Glomerular visceral epithelial cell (primary cell): Measurements from ENCODE around the gene TFEB.

ENCODE experiments used
- DNase-seq: peaks from one replicate; pipeline ENCODE4 v3.0.0-alpha.2; 2016; ENCODE audit errors: extremely low spot score

TFEB gene

GRCh38 chr6:41653691-41654090, 81.7 kb downstream of the TFEB start:
- no peak for DNase-seq

GRCh38 chr6:41652866-41653652, 82.3 kb downstream of the TFEB start:
- no peak for DNase-seq

GRCh38 chr6:41651962-41652657, 83.3 kb downstream of the TFEB start:
- DNase-seq = no peak

- no peak for DNase-seq
These were observed 84.0 kb downstream of the TFEB start for GRCh38 chr6:41651246-41651961.

GRCh38 chr6:41650120-41650519, 85.3 kb downstream of the TFEB start:
- DNase-seq = no peak

GRCh38 chr6:41649596-41649995, 85.8 kb downstream of the TFEB start:
- no peak for DNase-seq

- no peak for DNase-seq
These were observed 86.5 kb downstream of the TFEB start for GRCh38 chr6:41648921-41649320.

GRCh38 chr6:41648070-41648585, 87.3 kb downstream of the TFEB start:
- no peak for DNase-seq

GRCh38 chr6:41647061-41647511, 88.3 kb downstream of the TFEB start:
- no peak for DNase-seq

- DNase-seq = no peak
These were observed 89.2 kb downstream of the TFEB start for GRCh38 chr6:41646026-41646795.

GRCh38 chr6:41645007-41645618, 90.3 kb downstream of the TFEB start:
- no peak for DNase-seq

- DNase-seq = no peak
These were observed 91.0 kb downstream of the TFEB start for GRCh38 chr6:41644297-41644879.

- no peak for DNase-seq
These were observed 91.5 kb downstream of the TFEB start for GRCh38 chr6:41643899-41644269.

- DNase-seq = no peak
These were observed 92.2 kb downstream of the TFEB start for GRCh38 chr6:41642960-41643898.

GRCh38 chr6:41642090-41642959, 93.1 kb downstream of the TFEB start:
- no peak for DNase-seq

- DNase-seq = no peak
These were observed 94.0 kb downstream of the TFEB start for GRCh38 chr6:41641352-41641925.

GRCh38 chr6:41640426-41640825, 95.0 kb downstream of the TFEB start:
- DNase-seq = no peak

GRCh38 chr6:41639809-41640371, 95.5 kb downstream of the TFEB start:
- DNase-seq = no peak
